GM18909 (cell line): ENCODE data around the gene PDE4A.
"Not testable (repeated sequence)": the region's sequence is repeated elsewhere in the genome, so short reads cannot be mapped to it uniquely, and the experiment has no call there.

ENCODE experiments used
- ATAC-seq: cut with Tn5 transposase; IDR thresholded peaks from one replicate; pipeline ENCODE4 v1.9.1; 2021; ENCODE audit warnings: mild to moderate bottlenecking; ENCODE audit not compliant: unreplicated experiment, poor library complexity

Gene PDE4A

GRCh38 chr19:10420444-10421239 lies at the start of gene PDE4A:
Gene PDE4A, plus strand, starts transcription at chr19:10420538. Its CDS starts 227 bp downstream, at chr19:10420765.
- ATAC-seq: no peak

GRCh38 chr19:10372690-10373089 lies 47.6 kb upstream of the PDE4A start:
- ATAC-seq: no peak

DNA sequence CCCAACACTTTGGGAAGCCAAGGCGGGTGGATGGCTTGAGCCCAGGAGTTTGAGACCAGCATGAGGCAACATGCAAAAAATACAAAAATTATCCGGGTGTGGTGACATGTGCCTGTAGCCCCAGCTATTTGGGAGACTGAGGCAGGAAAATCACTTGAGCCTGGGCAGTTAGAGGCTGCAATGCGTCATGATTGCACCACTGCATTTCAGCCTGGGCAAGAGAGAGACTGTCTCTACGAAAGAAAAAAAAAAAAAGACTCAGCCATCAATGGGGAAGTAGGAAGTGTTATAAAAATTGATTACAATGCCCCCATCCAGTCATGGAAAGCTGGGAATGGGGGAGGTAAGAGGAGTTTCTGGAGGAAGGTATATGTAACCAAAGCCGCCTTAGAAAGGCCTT lies 45.4 kb upstream of the PDE4A start:
- ATAC-seq: no peak

DNA sequence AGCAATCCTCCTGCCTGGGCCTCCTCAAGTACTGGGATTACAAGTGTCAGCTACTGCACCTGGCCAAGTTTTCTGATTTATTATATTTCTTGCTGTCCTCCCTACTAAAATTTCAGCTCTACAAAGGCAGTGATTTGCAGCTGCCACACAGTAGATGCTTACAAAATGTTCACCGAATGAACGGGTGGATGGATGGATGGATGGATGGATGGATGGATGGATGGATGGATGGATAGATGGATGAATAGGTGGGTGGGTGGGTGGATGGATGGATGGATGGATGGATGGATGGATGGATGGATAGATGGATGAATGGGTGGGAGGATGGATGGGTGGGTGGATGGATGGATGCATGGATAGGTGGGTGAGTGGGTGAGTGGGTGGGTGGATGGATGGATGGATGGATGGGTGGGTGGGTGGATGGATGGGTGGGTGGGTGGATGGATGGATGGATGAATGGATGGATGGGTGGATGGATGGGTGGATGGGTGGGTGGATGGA lies 43.1 kb upstream of the PDE4A start:
- ATAC-seq: not testable (repeated sequence)

GRCh38 chr19:10378124-10378523 lies 42.2 kb upstream of the PDE4A start:
- no peak for ATAC-seq

GRCh38 chr19:10379880-10380312 lies 40.4 kb upstream of the PDE4A start:
- no peak for ATAC-seq

DNA sequence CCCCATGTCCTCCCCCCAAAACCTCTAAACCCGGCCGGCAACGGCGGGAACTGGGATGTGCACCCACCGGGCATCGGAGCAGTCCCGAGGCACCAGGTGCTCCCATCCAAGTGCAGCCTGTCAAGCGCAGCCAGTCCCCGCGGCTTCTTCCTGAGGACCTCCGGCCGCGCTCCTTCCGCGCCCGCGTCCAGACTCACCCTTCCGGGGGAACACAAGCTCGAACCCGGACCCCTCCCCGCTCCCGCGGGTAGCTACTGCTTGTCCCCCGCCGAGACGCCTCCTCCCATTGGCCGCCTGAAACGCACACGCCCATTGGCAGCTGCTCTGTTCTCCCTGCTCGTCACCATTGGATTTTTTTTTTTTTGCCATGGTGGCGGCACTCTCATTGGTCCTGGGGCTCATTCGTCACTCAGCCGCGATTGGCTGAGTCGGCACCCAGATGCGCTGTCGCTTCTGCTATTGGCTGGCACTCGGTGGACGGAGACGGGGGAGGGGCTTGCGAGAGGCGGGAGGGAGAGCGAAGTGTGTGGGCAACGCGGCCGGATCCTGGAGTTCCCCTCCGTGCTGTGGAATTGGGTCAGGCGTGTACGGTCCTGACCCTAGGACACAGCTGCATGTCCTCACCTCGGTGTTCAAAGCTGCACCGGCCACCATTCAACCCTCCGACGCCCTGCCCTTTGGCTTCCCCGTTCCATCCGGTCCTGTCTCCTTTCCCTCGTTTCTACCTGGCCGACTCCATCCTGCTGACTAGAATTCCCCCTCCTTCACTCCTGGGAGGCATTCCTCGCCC lies 39.8 kb upstream of the PDE4A start, which contains the start of gene TYK2:
TYK2 (minus strand) TSS at position 260 of the 790 bp plus-strand sequence. CDS start 2,166 bp downstream, outside the sequence.
- ATAC-seq: peak; percentile 92

- ATAC-seq: not testable (repeated sequence)
Observed at GRCh38 chr19:10383223-10383499, 37.2 kb upstream of the PDE4A start.

- ATAC-seq: no peak
Observed at GRCh38 chr19:10384580-10384979, 35.8 kb upstream of the PDE4A start.

- ATAC-seq: no peak
Observed at GRCh38 chr19:10388957-10389356, 31.4 kb upstream of the PDE4A start.

DNA sequence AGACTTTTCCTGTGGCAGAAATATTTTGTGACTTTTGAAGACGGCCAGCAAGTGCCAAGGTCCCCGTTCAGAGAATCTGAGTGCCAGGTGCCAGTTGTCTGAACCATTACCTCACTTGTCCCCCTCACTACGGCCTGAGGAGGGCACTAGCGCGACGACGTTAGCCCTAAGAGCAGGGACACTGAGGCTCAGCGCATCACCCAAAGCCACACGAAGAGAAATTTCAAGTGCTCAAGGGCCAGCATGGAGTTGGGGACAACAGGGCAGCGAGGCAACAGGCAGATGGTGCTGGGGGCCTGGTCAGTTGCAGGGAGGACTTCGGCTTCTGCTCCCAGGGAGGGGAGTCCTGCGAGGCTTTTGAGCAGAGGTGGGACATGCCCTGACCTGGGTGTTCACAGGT lies 30.5 kb upstream of the PDE4A start:
- ATAC-seq: no peak

GRCh38 chr19:10390652-10391286 lies 29.6 kb upstream of the PDE4A start:
- no peak for ATAC-seq

DNA sequence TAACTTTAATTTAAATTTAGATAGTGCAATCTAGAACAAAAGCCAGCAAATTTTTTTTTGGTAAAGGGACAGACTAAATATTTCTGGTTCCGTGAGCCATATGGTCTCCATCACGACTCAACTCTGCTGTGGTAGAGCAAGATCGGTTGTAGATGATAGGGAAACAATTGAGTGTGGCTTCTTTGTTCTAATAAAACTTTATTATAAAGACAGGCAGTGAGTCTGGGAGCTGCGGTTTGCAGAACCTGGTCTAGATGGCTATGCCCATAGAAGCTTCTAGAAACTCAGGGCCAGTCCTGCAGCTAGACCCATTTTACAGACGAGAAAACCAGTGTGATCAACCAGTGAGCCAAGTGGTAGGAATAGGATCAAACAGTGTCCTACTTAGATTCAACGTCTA lies 28.2 kb upstream of the PDE4A start:
- ATAC-seq: no peak

GRCh38 chr19:10393137-10393536 lies 27.2 kb upstream of the PDE4A start:
- no peak for ATAC-seq

DNA sequence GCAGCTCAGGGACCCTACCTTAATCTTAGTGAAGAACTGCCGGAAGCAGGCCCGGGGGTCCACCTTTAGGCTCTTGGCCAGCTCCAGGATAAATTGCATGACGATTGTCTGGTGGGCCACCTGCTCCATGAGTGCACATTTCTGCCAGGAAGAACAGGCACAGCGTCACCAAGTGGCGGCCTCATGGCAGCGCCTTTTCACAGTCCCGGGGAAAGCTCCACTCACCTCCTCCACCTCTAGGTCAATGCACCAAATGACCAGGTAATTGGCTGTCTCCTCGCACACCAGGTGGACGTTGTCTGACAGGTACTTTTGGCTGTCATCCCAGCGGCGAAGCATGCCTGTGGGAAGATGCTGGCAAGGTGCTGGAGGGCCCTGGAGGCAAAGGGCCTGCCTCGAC lies 25.3 kb upstream of the PDE4A start:
- ATAC-seq: no peak

DNA sequence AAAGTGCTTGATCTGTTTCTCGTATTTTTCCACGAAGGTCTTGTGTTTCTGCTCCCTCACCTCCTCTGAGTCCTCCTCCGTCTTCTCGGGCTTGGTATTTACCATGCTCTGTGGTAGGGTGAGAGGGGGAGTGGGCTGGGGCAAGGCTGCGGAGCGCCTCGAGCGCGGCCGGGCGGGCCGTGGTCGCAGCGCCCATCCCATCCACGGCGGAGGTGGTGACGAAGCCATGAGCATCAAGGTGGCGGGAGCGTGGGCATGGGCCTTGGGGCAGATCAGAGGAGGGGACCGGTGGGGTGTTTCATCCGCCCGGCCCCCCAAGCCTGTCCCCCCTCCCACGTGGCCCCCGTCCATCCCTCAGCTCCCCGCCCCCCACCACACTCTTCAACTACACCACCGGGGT lies 24.9 kb upstream of the PDE4A start:
- ATAC-seq: no peak

DNA sequence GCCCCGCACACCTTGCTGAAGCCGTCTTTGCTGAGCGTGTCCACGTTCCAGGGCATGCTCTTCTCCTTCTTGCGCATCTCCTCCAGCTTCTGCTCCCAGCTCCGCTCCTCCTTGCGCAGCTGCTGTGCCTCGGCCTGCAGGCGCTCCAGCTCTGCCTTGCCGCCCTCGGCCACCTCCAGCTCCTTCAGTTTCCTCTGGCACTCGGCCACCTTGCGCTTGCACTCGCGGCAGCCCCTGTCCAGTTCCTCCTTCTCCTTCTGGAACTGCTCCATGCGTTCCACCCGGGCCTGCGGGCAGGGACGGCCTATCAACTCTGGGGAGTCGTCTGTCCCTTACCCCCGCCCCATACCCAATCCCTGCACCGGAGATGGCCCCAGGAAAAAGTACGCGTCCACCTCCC lies 24.4 kb upstream of the PDE4A start:
- ATAC-seq: no peak

- no peak for ATAC-seq
Observed at GRCh38 chr19:10398819-10399218, 21.5 kb upstream of the PDE4A start.

GRCh38 chr19:10399340-10399739 lies 21.0 kb upstream of the PDE4A start:
- ATAC-seq: not testable (repeated sequence)

DNA sequence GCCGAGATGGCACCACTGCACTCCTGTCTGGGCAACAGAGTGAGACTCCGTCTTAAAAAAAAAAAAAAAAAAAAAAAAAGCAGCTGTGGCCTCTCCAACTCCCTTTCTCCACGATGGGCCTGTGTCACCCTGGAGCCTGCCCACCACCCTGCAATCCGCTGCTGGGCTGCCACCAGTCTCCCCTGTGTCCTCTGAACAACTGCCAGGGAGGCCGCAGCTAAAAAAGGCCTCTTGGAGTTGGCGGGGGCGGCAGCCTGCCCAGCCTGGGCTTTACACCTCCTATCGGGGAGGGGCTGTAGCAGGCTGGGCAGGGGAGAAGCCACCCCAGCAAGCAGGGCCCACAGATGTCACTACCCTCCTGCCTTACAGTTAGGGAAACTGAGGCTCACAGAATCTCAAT lies 20.5 kb upstream of the PDE4A start:
- no peak for ATAC-seq

- ATAC-seq: no peak
Observed at GRCh38 chr19:10402441-10403038, 17.8 kb upstream of the PDE4A start.
